NCI-H748 treated with DMSO at 0.1 percent for 48 hours (cell line): Measurements from ENCODE around the gene KRT81.
"Not testable (repeated sequence)": the region's sequence is repeated elsewhere in the genome, so short reads cannot be mapped to it uniquely, and the experiment has no call there.

ENCODE experiments used
- DNase-seq: peaks from one replicate; lab custom pipeline; 2025; lab: John Stamatoyannopoulos, UW

The KRT81 gene

GRCh38 chr12:52253391-52254179, 37.7 kb downstream of the KRT81 start:
- no peak for DNase-seq

- no peak for DNase-seq
These were observed 38.5 kb downstream of the KRT81 start for GRCh38 chr12:52252728-52253343.

DNA sequence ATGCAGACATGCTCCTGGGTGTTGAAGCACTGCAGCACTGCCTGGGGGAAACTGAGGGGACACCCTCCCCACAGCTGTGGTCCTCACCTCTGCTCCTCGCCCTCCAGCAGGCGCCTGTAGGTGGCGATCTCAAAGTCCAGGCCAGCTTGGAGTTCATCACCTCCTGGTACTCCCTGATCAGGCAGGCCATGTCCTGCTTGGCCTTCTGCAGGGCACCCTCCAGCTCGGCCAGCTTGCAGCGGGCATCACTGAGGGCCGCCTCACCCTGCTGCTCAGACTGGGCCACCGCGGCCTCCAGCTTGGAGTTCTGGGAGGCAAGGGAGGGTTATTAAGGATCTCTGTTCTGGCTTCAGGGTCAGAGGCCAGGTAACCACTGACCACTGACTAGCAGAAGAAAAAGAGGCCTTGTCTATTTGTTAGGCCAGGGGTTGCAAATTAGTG, 39.1 kb downstream of the KRT81 start:
- DNase-seq = not testable (repeated sequence)

- DNase-seq = no peak
These were observed 39.8 kb downstream of the KRT81 start for GRCh38 chr12:52251367-52252051.

- DNase-seq = no peak
These were observed 41.0 kb downstream of the KRT81 start for GRCh38 chr12:52250048-52250990.

GRCh38 chr12:52249511-52250047, 41.8 kb downstream of the KRT81 start:
- no peak for DNase-seq

DNA sequence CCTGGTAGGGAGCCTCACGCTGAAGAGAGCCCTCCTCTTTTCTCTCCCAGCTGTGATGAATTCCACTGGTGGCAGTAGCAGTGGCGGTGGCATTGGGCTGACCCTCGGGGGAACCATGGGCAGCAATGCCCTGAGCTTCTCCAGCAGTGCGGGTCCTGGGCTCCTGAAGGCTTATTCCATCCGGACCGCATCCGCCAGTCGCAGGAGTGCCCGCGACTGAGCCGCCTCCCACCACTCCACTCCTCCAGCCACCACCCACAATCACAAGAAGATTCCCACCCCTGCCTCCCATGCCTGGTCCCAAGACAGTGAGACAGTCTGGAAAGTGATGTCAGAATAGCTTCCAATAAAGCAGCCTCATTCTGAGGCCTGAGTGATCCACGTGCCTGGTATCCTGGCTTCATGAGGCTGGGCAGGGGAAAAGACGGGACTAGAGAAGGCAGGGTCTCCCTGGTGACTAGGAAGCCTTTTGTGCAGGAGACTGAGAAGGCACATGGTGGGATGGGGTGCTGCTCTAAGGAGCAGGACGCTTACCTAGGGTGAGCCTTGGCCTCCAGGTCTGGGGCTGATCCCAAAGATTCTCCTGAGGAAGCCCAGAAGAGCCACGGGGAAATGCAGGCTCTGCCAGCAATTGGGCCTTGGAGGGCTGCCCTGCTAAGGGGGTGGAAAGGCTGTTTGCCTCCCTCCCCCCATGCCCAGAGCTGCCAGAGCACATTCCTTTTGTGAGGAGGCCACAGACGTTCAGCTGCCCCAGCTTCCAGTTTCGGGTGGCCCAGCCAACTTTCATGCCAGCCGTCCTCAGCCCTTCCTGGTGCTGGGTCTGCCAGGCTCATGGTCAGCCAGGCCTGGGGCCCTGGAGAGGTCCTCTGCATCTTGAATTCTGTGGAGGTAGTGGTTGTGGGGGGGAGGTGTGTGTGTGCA, 42.5 kb downstream of the KRT81 start:
- no peak for DNase-seq

- DNase-seq = no peak
These were observed 43.5 kb downstream of the KRT81 start for GRCh38 chr12:52247622-52248540.

GRCh38 chr12:52246720-52247621, 44.4 kb downstream of the KRT81 start:
- DNase-seq = peak; percentile 30

DNA sequence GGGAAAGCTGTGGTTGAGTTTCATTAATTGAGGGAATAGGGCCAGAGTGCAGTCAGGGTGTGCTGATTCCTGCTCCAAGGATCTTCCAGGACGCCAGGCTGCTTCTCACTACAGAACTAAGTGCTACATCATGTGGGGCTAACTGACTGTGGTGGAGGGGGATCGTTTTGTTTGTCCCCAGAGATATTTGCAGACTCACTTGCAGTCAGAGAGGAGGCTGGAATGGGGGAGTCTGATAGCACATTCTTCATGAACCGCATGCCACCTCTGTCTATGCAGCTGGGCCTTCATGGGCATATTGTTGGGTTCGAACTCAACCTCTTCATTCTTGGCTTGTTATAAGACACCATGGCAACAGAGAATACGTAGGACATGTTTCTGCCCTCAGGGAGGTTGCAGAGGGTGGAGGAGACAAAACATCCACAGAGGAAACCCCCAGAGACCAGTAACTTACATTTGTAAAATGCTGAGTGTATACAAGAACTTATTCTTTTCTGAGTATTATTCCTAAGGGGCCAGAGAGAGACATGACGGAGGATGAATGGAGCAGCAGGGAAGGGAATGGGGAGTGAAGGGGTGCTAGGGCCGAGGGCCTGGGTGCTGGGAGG, 45.3 kb downstream of the KRT81 start:
- DNase-seq = no peak

DNA sequence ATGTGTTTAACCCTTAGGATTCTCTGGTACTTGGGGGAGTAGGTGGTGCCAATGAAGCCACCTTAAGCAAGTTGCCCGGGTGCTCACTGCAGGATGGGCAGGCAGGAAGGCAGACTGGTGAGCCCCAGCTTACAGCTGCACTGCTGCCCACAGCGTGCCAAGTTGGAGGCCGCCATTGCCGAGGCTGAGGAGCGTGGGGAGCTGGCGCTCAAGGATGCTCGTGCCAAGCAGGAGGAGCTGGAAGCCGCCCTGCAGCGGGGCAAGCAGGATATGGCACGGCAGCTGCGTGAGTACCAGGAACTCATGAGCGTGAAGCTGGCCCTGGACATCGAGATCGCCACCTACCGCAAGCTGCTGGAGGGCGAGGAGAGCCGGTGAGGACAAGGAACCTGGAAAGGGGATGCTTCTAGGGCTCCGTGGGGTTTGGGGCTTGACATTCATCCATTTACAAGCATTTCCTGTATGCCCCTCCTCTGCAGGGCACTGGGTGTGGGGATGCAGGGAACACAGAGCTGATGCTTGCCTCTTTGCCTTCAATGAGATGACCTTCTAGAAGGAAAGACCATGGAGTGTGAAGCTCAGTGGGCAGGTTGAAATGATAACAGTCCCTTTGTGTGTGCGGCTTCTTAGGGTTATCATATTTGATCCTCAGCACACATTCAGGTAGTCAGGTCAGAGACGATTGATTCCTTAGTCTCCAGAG, 45.9 kb downstream of the KRT81 start:
- DNase-seq = no peak

GRCh38 chr12:52244615-52244994, 46.7 kb downstream of the KRT81 start:
- no peak for DNase-seq

DNA sequence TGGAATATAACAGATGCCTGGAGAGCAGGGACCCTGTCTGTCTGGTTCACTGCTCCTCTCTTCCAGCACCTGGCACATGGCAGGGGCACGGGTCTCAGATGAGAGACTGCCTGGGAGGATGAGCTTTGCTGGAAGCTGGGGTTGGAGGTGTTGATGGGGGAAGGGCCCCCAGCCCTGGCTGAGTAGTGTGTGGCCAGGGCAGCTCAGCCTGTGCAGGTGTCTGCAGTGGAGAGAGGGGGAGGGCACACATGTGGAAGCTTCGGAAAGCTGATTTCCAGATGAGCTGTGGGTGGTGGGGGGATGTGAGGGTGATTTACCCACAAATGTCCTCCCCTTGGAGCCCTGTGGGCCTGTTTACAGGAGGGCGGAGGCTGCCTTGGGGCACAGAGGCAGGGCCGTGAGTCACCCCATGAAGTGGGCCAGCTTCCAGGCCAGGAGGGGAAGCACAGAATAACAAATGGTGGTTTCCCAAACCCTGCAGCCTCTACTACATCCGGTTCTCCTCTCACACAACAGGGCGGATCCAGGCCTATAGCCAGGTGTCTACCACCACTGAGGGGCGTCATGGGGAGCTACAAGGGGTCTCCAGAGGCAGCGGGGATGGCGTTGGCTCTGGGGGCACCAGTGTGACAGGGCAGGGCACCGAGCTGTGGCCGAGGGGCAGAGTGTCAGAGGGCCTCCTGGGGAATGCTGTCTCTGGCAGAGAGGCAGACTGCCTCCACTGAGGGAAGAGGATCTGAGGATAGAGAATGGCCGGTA, 47.3 kb downstream of the KRT81 start:
- DNase-seq = no peak

GRCh38 chr12:52243259-52243855, 48.0 kb downstream of the KRT81 start:
- DNase-seq = no peak

GRCh38 chr12:52242442-52243258, 48.7 kb downstream of the KRT81 start:
- DNase-seq = no peak
